Measurements from ENCODE around the gene TMEM243.
A peak's percentile ranks its signal among the peaks of the same experiment; 100 is the strongest.

Gene TMEM243

DNA sequence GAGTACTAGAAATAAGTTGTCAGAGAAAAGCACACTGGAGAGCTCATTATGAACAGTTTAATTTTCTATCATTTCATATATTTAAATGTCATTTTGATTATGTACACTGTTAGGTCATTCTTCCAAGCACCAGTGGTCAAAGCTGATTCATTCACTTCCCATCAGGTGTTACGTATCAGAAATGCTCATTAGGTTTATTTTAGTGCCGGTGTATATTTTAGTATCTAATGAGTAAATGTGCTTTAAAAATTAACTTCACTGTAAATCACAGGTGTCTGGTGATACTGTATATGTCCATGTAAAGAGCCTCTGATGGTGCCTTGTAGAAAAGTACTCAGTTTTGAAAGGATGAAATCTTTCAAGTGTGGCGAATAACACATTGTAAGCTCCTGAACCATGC is 63.7 kb downstream of the TMEM243 start:
- DNase-seq (ENCODE audit: low read depth) = no peak

DNA sequence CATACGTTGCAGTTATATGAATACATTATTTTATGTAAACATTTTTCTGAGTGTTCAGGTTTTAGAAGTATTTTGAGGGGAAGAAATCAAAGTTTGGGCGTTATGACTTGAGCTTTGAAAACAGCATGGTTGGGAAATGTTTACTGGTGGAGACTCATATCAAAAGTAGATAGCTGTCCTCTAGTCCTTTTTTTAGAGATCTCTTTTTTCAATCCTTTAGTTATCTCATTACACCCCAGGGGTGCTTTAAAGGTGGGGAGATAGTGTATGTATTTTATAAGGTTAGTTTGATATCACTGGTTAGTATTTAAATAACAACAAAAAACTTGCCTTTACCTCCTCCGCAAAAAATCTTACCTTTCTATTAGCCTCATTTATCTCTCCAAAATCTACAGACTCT is 65.0 kb downstream of the TMEM243 start:
- DNase-seq (ENCODE audit: low read depth) = no peak

DNA sequence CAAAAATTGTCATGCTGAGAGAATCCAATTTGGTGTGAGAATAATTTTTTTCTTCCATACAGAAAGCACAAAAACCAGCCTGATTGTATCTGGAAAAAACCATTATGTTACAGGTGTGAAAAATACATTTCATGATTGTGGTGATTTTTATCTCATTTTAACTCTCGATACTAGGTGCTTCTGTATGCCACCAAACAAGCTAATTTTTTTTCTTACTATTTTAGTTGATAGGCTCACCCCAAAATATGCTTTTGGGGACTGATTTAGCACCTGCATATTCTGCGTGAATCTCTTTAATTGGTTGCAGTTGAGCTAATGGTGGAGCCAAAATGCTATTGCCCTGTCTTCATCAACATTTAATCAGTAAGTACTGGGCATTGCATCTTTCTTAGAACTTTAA is 65.4 kb downstream of the TMEM243 start:
- DNase-seq (ENCODE audit: low read depth) = no peak

DNA sequence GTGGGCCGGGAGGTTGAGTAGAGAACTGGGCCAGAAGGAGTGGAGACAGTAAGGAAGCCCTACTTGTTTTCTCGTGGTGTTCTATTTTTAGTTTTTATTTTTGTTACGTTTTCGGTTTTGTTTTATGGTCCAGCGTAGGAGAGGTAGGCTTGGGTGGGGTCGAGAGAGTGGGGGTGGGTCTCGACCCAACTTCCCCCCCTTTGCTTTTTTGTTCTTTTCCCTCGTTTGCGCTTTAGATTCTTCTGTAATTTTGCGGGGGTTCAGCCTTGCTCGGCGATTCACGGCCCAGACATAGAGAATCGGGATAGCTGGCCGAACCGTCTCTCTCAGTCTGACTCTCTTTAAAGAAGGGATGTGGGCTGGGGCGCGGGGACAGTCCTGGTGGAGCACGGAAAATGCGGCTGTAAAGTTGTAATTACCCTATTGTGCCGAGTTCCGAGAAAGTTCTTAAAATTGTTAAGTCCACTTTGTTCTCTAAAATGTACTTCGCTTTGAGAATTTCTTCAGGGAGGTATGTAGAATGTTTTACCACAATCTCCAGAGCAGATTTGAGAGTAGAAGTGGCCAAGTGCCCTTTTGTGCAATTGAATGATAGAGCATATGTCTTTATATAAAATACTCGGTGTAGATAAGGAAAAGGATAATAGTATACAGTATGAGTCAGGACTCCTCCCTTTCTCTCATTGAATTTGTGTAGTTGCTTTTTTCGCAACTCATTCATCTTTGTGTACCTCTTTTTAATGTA is 66.5 kb downstream of the TMEM243 start:
- peak; percentile 14 for DNase-seq (ENCODE audit: low read depth)

DNA sequence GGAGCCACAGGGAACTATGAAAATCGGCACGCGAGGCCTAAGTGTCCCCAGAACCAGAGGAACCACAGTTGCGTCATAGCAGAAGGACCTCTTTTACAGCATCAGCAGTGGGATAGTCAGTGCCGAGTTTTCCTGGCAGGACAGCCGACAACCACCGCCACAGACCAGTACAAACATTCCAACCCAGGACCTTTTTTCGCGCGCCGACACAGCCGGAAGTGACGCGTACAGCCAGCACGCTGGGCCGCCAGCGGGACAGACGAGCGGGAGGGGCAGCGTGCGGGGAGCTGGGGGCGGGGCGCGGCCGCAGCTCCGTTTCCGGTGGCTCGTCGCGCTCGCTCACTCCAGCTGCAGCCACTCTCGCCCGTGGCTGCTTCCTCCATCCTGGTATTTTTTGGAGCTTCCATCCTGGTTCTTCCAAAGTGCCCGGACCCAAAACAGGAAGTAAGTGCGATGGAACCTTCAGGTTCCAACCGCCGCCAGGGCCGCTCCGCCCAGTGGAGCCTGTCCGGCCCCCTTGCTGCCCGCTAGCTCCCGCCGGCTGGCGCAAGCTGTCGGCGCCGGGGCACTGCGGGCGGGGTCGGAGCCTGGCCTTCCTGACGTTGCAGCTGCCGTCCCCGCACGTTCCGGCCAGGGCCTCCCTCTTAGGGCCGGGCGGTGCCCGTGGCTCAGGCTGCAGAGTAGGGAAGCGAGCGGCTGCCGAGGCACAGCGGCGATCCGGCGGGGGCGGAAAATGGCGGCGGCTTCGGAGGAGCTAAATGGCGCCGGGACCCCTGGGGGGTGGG is 67.2 kb downstream of the TMEM243 start, which contains the start of gene DMTF1:
DMTF1 (plus strand) TSS at position 342 of the 785 bp plus-strand sequence. CDS start 12,489 bp downstream, outside the sequence.
- peak; percentile 77 for DNase-seq (ENCODE audit: low read depth)

DNA sequence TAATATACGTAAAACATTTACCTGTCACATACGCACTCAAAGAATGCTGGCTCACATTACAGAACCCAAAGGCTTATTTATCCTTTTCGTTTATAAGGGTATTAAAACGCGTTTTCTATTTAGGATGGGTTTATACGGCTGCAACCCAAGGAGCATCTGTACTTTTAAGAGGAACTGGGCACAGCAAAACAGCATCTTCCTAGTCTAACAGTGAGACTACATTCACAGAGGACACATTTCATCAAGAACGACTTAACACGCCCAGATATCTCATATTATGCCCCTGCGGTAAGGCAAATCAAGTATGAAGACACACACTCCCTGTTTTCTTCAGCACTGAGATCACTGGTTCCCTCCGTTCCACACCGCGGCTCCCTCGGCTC is 67.8 kb downstream of the TMEM243 start:
- no peak for DNase-seq (ENCODE audit: low read depth)

DNA sequence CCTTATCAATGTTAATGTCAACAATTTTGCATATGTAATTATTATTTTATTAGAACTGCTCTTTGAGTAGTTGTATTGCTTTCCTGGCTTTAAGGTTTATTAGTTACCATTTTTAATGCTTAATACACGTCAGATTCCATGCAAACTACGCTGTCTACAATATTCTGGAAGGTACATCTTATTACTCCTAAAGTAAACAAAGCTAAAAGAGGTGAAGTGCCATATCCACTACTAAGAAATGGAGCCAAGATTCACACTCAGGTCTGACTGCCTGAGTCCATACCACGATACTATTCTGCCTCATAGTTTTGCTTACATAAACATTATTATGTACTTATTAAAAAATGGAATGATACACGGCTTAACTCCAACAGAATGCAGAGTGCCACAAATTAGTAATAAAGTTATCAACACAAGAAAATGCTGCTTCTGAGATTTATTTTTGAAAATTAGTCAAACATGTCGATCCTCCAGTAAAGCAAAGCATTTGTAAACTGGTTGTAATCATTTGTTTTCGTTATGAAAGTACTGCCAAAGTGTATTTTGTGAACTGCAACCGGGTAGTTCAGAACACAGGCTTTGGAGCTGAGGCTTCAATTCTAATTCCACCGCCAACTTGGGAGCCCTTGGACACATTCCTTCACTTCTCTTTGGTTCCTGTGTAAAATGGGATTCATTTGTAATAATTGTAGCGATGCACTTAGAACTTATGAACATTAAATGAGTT is 68.4 kb downstream of the TMEM243 start:
- no peak for DNase-seq (ENCODE audit: low read depth)

DNA sequence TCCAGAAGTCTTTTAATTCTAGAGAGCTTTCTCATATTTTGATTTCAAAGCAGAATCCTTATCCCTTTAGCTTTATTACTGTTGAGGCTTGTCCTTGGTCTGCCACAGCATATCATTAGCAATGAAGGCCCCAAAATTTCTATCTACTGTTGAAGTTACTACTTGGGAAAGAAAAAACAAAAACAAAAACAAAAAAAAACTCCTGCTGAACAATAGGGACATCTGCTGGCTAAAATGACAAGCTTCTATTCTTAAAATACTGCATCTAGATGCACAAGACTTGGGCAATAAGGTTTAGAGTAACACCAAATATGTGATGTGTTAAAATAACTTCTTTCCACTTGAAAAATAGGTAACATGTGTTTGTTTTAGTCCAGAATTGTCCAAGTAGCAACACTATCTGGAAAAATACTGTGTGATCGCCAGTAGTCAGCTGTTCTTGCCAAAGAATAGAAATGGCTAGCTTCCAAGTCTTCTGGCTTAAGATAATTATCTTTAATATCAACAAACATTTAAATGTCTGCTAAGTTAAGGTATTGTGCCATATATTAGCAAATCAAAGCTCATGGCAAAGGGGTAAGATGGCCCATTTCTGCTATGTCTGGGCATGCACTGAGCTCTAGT is 71.1 kb downstream of the TMEM243 start:
- DNase-seq (ENCODE audit: low read depth) = no peak

DNA sequence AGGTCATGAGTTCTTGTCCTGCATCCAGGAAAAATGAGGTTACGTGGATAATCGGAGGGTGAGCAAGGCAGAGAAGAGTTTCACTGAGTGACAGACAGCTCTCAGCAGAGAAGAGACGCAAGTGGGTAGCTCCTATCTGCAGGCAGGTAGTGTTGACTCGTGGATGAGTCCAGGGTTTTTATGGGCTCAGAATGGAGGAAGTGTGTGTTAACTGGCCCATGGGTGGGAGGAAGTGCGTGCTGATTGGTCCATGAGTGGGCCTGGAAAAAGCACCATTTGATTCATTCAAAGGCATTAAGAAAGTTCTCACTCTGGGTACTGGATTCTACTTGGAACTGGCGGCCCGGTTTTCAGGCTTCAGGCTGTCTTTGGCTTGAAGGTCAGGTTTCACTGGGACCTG is 72.0 kb downstream of the TMEM243 start:
- no peak for DNase-seq (ENCODE audit: low read depth)

DNA sequence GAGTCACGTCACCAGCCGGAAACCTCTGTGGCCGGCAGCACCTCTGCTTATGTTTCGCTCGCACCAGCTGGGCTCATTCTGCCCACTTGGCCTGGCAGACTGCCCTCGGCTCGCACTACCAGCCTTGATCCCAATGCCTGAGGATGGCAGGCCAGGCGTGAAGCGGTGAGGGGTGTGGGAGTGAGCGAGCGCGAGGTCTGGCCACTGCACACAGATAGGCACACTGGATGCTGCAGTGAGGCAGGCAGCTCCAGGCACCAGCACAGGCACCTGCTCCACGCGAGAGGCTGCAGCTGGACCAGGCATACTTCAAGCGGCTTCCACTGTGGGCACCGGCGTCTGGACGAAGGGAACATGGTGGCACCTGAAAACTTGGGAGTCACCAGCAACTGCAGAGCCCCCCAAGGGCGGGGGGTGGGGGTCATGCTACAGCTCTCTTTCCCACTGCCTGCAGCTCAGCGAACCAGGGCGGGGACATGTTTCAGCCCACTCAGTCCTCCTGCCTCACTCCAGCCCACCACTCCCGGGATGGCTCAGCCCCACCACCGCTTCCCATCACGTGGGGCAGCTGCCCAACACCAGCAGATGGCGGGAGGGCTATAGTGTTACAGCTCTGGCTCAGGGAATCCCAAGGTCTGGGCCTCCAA is 72.7 kb downstream of the TMEM243 start:
- no peak for DNase-seq (ENCODE audit: low read depth)

Measured in activated gamma-delta T cell treated with anti-CD3 and anti-CD28 coated beads, Interleukin-2, amount 50 U/mL, for 16 hours (primary cell).